ENCODE results near the gene TTC7B. TPM values are rescaled to one million over a fixed set of nuclear protein-coding genes. Genes with fewer than 3 reads are reported as not detected.

TTC7B gene
- total RNA-seq, 2 experiments from 2014 or later, result 5.9 to 6.6 TPM

DNA sequence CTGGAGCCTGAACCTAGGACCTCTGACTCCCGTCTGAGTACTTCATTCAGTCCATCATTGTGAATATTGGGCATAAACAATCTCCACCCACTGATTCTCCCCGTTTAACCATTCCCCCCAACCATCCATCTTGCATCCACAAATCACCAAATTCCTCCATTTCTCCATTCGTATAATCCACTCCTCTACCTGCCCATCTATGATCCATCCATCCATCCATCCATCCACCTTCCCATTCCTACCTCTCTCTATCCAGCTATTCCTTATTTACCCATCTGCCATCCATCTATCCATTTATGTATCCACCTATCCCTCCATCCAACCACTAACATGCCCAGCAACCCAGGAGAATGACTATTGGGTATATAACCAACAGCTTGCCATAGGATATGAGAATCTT, 331.9 kb downstream of the TTC7B start:
- no peak overlapping the region for H3K27ac Mint-ChIP-seq
- H3K9me3 Mint-ChIP-seq, result peaks cover 4% of the 10 kb centered on the region
- no peak for ATAC-seq (ENCODE audit: low read depth)
- POLR2A ChIA-PET, result no interaction called here
- H3K27me3 Mint-ChIP-seq, result peaks cover 6% of the 10 kb centered on the region
- H3K36me3 Mint-ChIP-seq, result peaks cover 2% of the 10 kb centered on the region
- peaks cover 10% of the 10 kb centered on the region for H3K4me1 Mint-ChIP-seq
- no peak for DNase-seq
- H3K4me3 Mint-ChIP-seq, result no peak overlapping the region

DNA sequence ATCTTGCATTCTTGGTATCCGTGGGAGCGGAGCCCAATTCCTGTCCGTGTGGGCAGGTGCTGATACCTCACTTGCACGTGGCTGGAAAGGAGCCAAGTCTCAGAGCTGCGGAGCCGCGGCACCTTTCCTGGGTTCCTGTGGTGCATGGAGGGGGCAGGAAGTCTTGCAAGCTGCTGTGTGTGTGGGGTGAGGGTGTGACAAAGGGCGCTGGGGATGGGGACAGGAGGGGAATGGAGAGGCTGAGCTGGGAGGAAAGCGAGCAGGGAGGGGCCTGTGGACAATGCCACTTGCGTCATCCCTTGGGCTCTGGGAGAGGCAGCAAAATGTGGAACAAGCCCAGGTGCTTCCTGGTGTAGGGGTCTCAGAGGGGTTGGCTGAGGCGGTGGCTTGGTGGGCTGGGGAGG, 332.7 kb downstream of the TTC7B start:
- DNase-seq (no peak), ATAC-seq (ENCODE audit: low read depth) (no peak)
- peaks cover 2% of the 10 kb centered on the region for H3K36me3 Mint-ChIP-seq
- POLR2A ChIA-PET, result no interaction called here
- peaks cover 10% of the 10 kb centered on the region for H3K4me1 Mint-ChIP-seq
- H3K27me3 Mint-ChIP-seq, result peaks cover 6% of the 10 kb centered on the region
- peaks cover 4% of the 10 kb centered on the region for H3K9me3 Mint-ChIP-seq
- no peak overlapping the region for H3K27ac Mint-ChIP-seq
- no peak overlapping the region for H3K4me3 Mint-ChIP-seq

DNA sequence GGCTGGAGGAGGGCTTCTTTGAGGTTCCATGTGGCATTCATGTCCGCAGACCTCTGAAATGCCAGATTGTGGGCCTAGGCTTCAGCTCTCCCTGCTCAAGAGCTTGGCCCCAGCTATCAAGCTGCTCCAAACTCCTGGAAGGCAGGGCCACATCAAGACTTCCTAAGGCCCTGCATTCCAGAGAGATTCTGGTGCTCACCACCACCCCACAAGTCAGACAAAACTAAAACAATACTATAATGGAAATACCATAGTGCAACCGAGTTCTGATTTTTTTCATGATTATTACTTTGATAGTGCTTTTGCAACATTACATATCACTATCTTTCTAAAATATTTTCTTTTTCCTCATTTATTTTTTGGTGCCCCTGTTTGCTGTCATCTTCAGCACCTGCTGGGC, 333.1 kb downstream of the TTC7B start:
- H3K27ac Mint-ChIP-seq, result no peak overlapping the region
- H3K9me3 Mint-ChIP-seq, result peaks cover 4% of the 10 kb centered on the region
- POLR2A ChIA-PET, result no interaction called here
- ATAC-seq (ENCODE audit: low read depth) (no peak), DNase-seq (no peak)
- peaks cover 2% of the 10 kb centered on the region for H3K36me3 Mint-ChIP-seq
- peaks cover 10% of the 10 kb centered on the region for H3K4me1 Mint-ChIP-seq
- H3K4me3 Mint-ChIP-seq, result no peak overlapping the region
- peaks cover 6% of the 10 kb centered on the region for H3K27me3 Mint-ChIP-seq

DNA sequence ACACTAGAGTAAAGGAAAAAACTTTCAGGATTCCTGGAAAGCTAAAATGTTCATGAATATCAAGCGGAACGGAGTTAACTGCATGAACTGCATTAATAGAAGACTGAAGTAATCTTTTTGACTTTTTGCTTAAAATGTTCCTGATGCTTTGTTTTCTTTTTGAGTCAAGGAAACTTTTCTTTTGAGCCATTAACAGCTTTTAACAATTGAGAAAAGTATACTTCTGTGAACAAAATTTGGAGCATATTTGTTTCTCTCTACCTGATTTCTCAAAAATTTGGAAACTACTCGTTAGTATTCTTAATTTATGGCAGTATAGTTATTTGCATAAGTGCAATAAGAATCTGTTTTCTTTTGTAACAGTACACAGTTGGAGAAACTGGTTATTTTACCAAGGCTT, 340.9 kb downstream of the TTC7B start:
- peaks cover 18% of the 10 kb centered on the region for H3K27me3 Mint-ChIP-seq
- DNase-seq (no peak), ATAC-seq (ENCODE audit: low read depth) (no peak)
- no peaks in the 10 kb centered on the region for H3K4me1 Mint-ChIP-seq
- no peak overlapping the region for H3K4me3 Mint-ChIP-seq
- POLR2A ChIA-PET, result no interaction called here
- no peak overlapping the region for H3K27ac Mint-ChIP-seq
- peaks cover 3% of the 10 kb centered on the region for H3K36me3 Mint-ChIP-seq
- peaks cover 14% of the 10 kb centered on the region for H3K9me3 Mint-ChIP-seq

Other genes starting within 250 kb of the TTC7B start
- 10 to 100 TPM; 45.3 to 48.1 TPM for gene RPS6KA5, start 244.2 kb upstream of the TTC7B start, total RNA-seq